CD14-positive monocyte (primary cell): ENCODE measurements around the gene CREB5. TPM values are rescaled to one million over a fixed set of nuclear protein-coding genes. Genes with fewer than 3 reads are reported as not detected.
A peak's percentile ranks its signal among the peaks of the same experiment; 100 is the strongest.

Experiments used
- DNase-seq, 3 donors: peaks; one replicate each; pipeline ENCODE4 v3.0.0-alpha.2; 2011 to 2022
- H2AFZ ChIP-seq: 2 replicates; pipeline ENCODE4 v1.6.0; 2012; ENCODE audit warnings: mild to moderate bottlenecking, low read depth, low read length, inconsistent platforms; ENCODE audit not compliant: insufficient read depth, poor library complexity, severe bottlenecking
- H3K27ac ChIP-seq, 2 donors: 1 replicate in 1 of 2; 2 replicates in 1 of 2; pipeline ENCODE4 v1.5.1; 2012 to 2013; ENCODE audit warnings: low read length in 2 of 2, control low read depth in 1 of 2, inconsistent platforms in 1 of 2, low read depth in 1 of 2, mild to moderate bottlenecking in 1 of 2
- H3K27me3 ChIP-seq, 2 donors: one replicate each; pipeline versions ENCODE4 v1.6.0 to v1.6.1; 2011 to 2013; ENCODE audit warnings: low read length in 2 of 2; ENCODE audit not compliant: control insufficient read depth in 2 of 2, insufficient read depth in 2 of 2
- H3K36me3 ChIP-seq, 2 donors: replicated peaks in 1 of 2; 1 replicate in 1 of 2; 2 replicates in 1 of 2; pipeline versions ENCODE4 v1.5.1 to v1.6.1; 2012 to 2013; ENCODE audit warnings: low read length in 2 of 2, control low read depth in 1 of 2, inconsistent platforms in 1 of 2, mild to moderate bottlenecking in 1 of 2; ENCODE audit not compliant: insufficient read depth in 2 of 2, control insufficient read depth in 1 of 2
- H3K4me1 ChIP-seq, 2 donors: 1 replicate in 1 of 2; 2 replicates in 1 of 2; pipeline versions ENCODE4 v1.5.1 to v1.6.1; 2012 to 2013; ENCODE audit warnings: low read length in 2 of 2, control low read depth in 1 of 2, inconsistent platforms in 1 of 2, mild to moderate bottlenecking in 1 of 2, moderate library complexity in 1 of 2; ENCODE audit not compliant: insufficient read depth in 2 of 2, control insufficient read depth in 1 of 2
- H3K4me2 ChIP-seq: replicated peaks from 2 replicates; pipeline ENCODE3; 2012; ENCODE audit warnings: low read length, moderate library complexity, mild to moderate bottlenecking; ENCODE audit not compliant: poor library complexity, severe bottlenecking; ENCODE audit errors: extremely low read depth
- H3K4me3 ChIP-seq, 3 experiments: fragments of 200-600 bp in 1 of 3; sonication (generic) in 1 of 3; replicated peaks in 1 of 3; 1 replicate in 2 of 3; 2 replicates in 1 of 3; pipeline ENCODE4 v1.5.1; 2011 to 2013; ENCODE audit warnings: low read length in 3 of 3, mild to moderate bottlenecking in 3 of 3, control low read depth in 2 of 3, low read depth in 2 of 3, inconsistent platforms in 1 of 3, moderate library complexity in 1 of 3
- H3K79me2 ChIP-seq: 2 replicates; pipeline ENCODE4 v1.6.0; 2012; ENCODE audit warnings: mild to moderate bottlenecking, control low read depth, inconsistent platforms, low read length, moderate library complexity; ENCODE audit not compliant: insufficient read depth
- H3K9ac ChIP-seq: 2 replicates; pipeline ENCODE4 v1.6.0; 2017; ENCODE audit warnings: low read length, mild to moderate bottlenecking; ENCODE audit not compliant: insufficient read depth, poor library complexity, severe bottlenecking
- H3K9me3 ChIP-seq, 2 donors: replicated peaks in 1 of 2; 1 replicate in 1 of 2; 2 replicates in 1 of 2; pipeline versions ENCODE4 v1.5.1 to v1.6.1; 2012 to 2013; ENCODE audit warnings: low read length in 2 of 2, control low read depth in 1 of 2; ENCODE audit not compliant: control insufficient read depth in 1 of 2, insufficient read depth in 1 of 2
- H4K20me1 ChIP-seq: 2 replicates; pipeline ENCODE4 v1.6.0; 2012; ENCODE audit warnings: mild to moderate bottlenecking, low read length, control low read depth, moderate library complexity; ENCODE audit not compliant: insufficient read depth
- H3K27ac Mint-ChIP-seq, 7 donors: one replicate each; pipeline ENCODE4 v1.8.0; 2020; ENCODE audit warnings: mild to moderate bottlenecking in 7 of 7, mixed read lengths in 7 of 7, moderate library complexity in 6 of 7, inconsistent platforms in 2 of 7
- H3K27me3 Mint-ChIP-seq, 3 donors: one replicate each; pipeline ENCODE4 v1.8.0; 2021 to 2022; ENCODE audit warnings: low read depth in 3 of 3, mild to moderate bottlenecking in 3 of 3, mixed read lengths in 3 of 3, moderate library complexity in 3 of 3, inconsistent platforms in 1 of 3
- H3K36me3 Mint-ChIP-seq, 2 donors: one replicate each; pipeline ENCODE4 v1.8.0; 2020; ENCODE audit warnings: mixed read lengths in 2 of 2, inconsistent platforms in 1 of 2, mild to moderate bottlenecking in 1 of 2
- H3K4me1 Mint-ChIP-seq: one replicate; pipeline ENCODE4 v1.8.0; 2020; ENCODE audit warnings: mild to moderate bottlenecking, mixed read lengths
- H3K4me3 Mint-ChIP-seq, 2 donors: one replicate each; pipeline ENCODE4 v1.8.0; 2020; ENCODE audit warnings: mild to moderate bottlenecking in 2 of 2, mixed read lengths in 2 of 2, moderate library complexity in 1 of 2
- H3K9me3 Mint-ChIP-seq, 7 donors: one replicate each; pipeline ENCODE4 v1.8.0; 2020 to 2022; ENCODE audit warnings: mixed read lengths in 7 of 7, mild to moderate bottlenecking in 6 of 7, moderate library complexity in 6 of 7, inconsistent platforms in 2 of 7
- CTCF ChIP-seq: fragments of 200-600 bp; IDR thresholded peaks from one replicate; pipeline ENCODE4 v1.8.0; 2022; ENCODE audit warnings: antibody characterized with exemption, mild to moderate bottlenecking
- WGBS: methylation state at CpG from one replicate; pipeline ENCODE4 v1.1.5; 2013; ENCODE audit warnings: missing lambda C conversion rate; ENCODE audit not compliant: insufficient coverage; 5-methylcytosine and 5-hydroxymethylcytosine counted together
- intact Hi-C, 2 donors: fragments of 100-400 bp; cut with micrococcal nuclease; formaldehyde crosslinking; loops; one replicate each; pipeline versions ENCODE4 v1.15.0 to v1.15.1; 2023
- polyA plus RNA-seq, 3 donors: library from polyadenylated mRNA; depleted of rRNA in 1 of 3; unstranded in 2 of 3; stranded (reverse) in 1 of 3; fragments of 300-500 nt in 2 of 3; fragments of >200 nt in 1 of 3; fragmentation: Illumina TruSeq in 2 of 3; gene quantifications; 1 replicate in 2 of 3; 2 replicates in 1 of 3; pipeline ENCODE4 v1.2.3, GENCODE V29; 2012 to 2021

CREB5 gene
- polyA plus RNA-seq, 3 donors: 25.1 to 72.3 (median 44.2) TPM

GRCh38 chr7:28432105-28432504 lies 19.8 kb downstream of the CREB5 start:
- peak overlapping the region in 1 of 2 donors; percentile 16 for H3K4me3 Mint-ChIP-seq
- H3K4me2 ChIP-seq: no peak overlapping the region
- H3K36me3 Mint-ChIP-seq: no peaks in the 10 kb centered on the region
- intact Hi-C loops: no loop called here
- no peak overlapping the region for H3K4me3 ChIP-seq
- no peaks in the 10 kb centered on the region for H3K36me3 ChIP-seq
- TF ChIP-seq CTCF: no peak
- H3K27me3 Mint-ChIP-seq: peaks cover 8 to 24% (median 16%) of the 10 kb centered on the region in 3 donors
- H3K9ac ChIP-seq: no peak overlapping the region
- peaks cover 6% of the 10 kb centered on the region for H3K4me1 Mint-ChIP-seq
- no peaks in the 10 kb centered on the region for H3K4me1 ChIP-seq
- H3K27me3 ChIP-seq: peaks cover 7 to 15% of the 10 kb centered on the region in 2 donors
- H3K27ac ChIP-seq: no peak overlapping the region
- H4K20me1 ChIP-seq: no peaks in the 10 kb centered on the region
- no peak overlapping the region for H3K27ac Mint-ChIP-seq
- WGBS: 100% methylated on average over 5 of the region's 7 CpGs
- H3K9me3 ChIP-seq: no peaks in the 10 kb centered on the region
- no peak for DNase-seq
- H3K79me2 ChIP-seq: no peaks in the 10 kb centered on the region
- H2AFZ ChIP-seq: no peak overlapping the region
- peaks cover 0 to 2% (median 0%) of the 10 kb centered on the region in 7 donors for H3K9me3 Mint-ChIP-seq

GRCh38 chr7:28433039-28433438 lies 20.7 kb downstream of the CREB5 start:
- H3K4me3 ChIP-seq: no peak overlapping the region
- H3K27me3 ChIP-seq: peaks cover 7 to 15% of the 10 kb centered on the region in 2 donors
- H2AFZ ChIP-seq: no peak overlapping the region
- no peak overlapping the region for H3K9ac ChIP-seq
- no peaks in the 10 kb centered on the region for H4K20me1 ChIP-seq
- Mint-ChIP-seq H3K27me3 (peaks cover 9 to 19% (median 16%) of the 10 kb centered on the region in 3 donors), H3K4me3 (no peak overlapping the region), H3K27ac (no peak overlapping the region), H3K4me1 (peaks cover 6% of the 10 kb centered on the region), H3K36me3 (no peaks in the 10 kb centered on the region), H3K9me3 (peaks cover 0 to 2% (median 0%) of the 10 kb centered on the region in 7 donors)
- H3K79me2 ChIP-seq: no peaks in the 10 kb centered on the region
- H3K4me1 ChIP-seq: no peaks in the 10 kb centered on the region
- DNase-seq: no peak
- no peaks in the 10 kb centered on the region for H3K9me3 ChIP-seq
- H3K27ac ChIP-seq: no peak overlapping the region
- no peak for TF ChIP-seq CTCF
- intact Hi-C loops: no loop called here
- no peak overlapping the region for H3K4me2 ChIP-seq
- no peaks in the 10 kb centered on the region for H3K36me3 ChIP-seq
- no CpG with 5 or more reads among the region's 2 CpGs for WGBS
